Stimulated activated naive CD8-positive, alpha-beta T cell treated with anti-CD3 and anti-CD28 coated beads, Interleukin-15, Interleukin-2, amounts not matched to agents 100 ng/mL and 50 ng/mL, for 24 hours (primary cell): ENCODE data around the gene ID4.

ENCODE experiments used
- H3K27ac Mint-ChIP-seq: one replicate; pipeline ENCODE4 v1.8.0; 2021; ENCODE audit warnings: mild to moderate bottlenecking, mixed read lengths
- H3K27me3 Mint-ChIP-seq: one replicate; pipeline ENCODE4 v1.8.0; 2021; ENCODE audit warnings: mixed read lengths
- H3K36me3 Mint-ChIP-seq: one replicate; pipeline ENCODE4 v1.8.0; 2021; ENCODE audit warnings: low read depth, mixed read lengths
- H3K4me1 Mint-ChIP-seq: one replicate; pipeline ENCODE4 v1.8.0; 2021; ENCODE audit warnings: low read depth, mixed read lengths
- H3K4me3 Mint-ChIP-seq: one replicate; pipeline ENCODE4 v1.8.0; 2021; ENCODE audit warnings: mild to moderate bottlenecking, mixed read lengths
- H3K9me3 Mint-ChIP-seq: one replicate; pipeline ENCODE4 v1.8.0; 2021; ENCODE audit warnings: mixed read lengths

Gene ID4, protein sequence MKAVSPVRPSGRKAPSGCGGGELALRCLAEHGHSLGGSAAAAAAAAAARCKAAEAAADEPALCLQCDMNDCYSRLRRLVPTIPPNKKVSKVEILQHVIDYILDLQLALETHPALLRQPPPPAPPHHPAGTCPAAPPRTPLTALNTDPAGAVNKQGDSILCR

GRCh38 chr6:19836799-19837510 lies at the start of gene ID4:
ID4 (plus strand) TSS chr6:19837370; CDS start chr6:19837755, 385 bp downstream.
- Mint-ChIP-seq H3K36me3 (no peaks in the 10 kb centered on the region), H3K27me3 (peaks cover 51% of the 10 kb centered on the region), H3K27ac (no peak within 1 kb of the TSS), H3K9me3 (no peaks in the 10 kb centered on the region), H3K4me3 (peak within 1 kb of the TSS; percentile 26), H3K4me1 (no peaks in the 10 kb centered on the region)

DNA sequence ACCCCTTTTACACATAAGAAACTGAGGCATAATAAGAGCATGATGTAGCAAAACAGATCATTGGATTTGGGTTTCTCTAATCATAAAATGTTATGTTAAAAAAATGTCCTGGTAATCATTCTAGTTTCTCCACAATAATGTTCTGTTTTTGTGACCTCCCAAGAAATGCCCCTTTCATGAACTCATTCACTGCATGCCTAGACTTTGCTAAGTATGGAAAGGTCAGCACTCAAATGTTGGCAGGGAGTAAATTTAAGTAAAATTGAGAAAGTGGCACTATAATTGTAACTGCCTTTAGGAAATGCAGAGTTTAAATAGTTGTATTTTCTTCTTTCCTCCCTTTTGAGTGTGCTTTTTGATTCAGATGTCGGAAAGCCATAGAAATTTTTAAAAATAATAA lies 48.5 kb upstream of the ID4 start:
- H3K36me3 Mint-ChIP-seq, result no peaks in the 10 kb centered on the region
- no peaks in the 10 kb centered on the region for H3K9me3 Mint-ChIP-seq
- H3K4me1 Mint-ChIP-seq, result no peaks in the 10 kb centered on the region
- H3K27me3 Mint-ChIP-seq, result no peaks in the 10 kb centered on the region
- H3K27ac Mint-ChIP-seq, result no peak overlapping the region
- H3K4me3 Mint-ChIP-seq, result no peak overlapping the region

- no peaks in the 10 kb centered on the region for H3K4me1 Mint-ChIP-seq
- H3K4me3 Mint-ChIP-seq, result no peak overlapping the region
- H3K27me3 Mint-ChIP-seq, result no peaks in the 10 kb centered on the region
- no peaks in the 10 kb centered on the region for H3K36me3 Mint-ChIP-seq
- peaks cover 4% of the 10 kb centered on the region for H3K9me3 Mint-ChIP-seq
- no peak overlapping the region for H3K27ac Mint-ChIP-seq
These were observed 47.9 kb upstream of the ID4 start for GRCh38 chr6:19789100-19789803.

DNA sequence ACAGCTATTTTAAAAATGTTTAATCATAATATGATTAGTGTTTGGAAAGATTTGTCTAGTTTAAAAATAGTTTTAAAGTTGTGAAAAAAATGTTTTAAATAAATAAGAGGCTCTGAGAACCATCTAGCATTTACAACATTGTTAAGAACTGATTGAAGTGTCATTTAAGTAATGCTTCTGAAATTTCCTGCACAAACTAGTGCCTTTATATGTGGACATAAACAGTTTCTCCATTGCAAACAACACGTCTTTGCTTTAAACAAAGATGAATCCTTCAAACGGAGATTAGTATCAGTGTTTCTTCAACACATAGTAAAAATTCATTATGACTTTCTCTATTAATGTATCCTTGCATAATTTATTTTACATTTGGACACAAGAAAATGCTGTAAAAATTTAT lies 45.9 kb upstream of the ID4 start:
- H3K27me3 Mint-ChIP-seq, result no peaks in the 10 kb centered on the region
- no peaks in the 10 kb centered on the region for H3K36me3 Mint-ChIP-seq
- H3K4me3 Mint-ChIP-seq, result no peak overlapping the region
- no peaks in the 10 kb centered on the region for H3K4me1 Mint-ChIP-seq
- H3K27ac Mint-ChIP-seq, result no peak overlapping the region
- H3K9me3 Mint-ChIP-seq, result peaks cover 10% of the 10 kb centered on the region

GRCh38 chr6:19795211-19795610 lies 42.0 kb upstream of the ID4 start:
- Mint-ChIP-seq H3K4me3 (no peak overlapping the region), H3K27me3 (peaks cover 5% of the 10 kb centered on the region), H3K9me3 (peaks cover 20% of the 10 kb centered on the region), H3K4me1 (no peaks in the 10 kb centered on the region), H3K36me3 (no peaks in the 10 kb centered on the region), H3K27ac (no peak overlapping the region)

- Mint-ChIP-seq H3K4me3 (no peak overlapping the region), H3K9me3 (peaks cover 20% of the 10 kb centered on the region), H3K27me3 (peaks cover 6% of the 10 kb centered on the region), H3K4me1 (no peaks in the 10 kb centered on the region), H3K27ac (no peak overlapping the region), H3K36me3 (no peaks in the 10 kb centered on the region)
These were observed 40.7 kb upstream of the ID4 start for GRCh38 chr6:19796452-19796851.

- no peak overlapping the region for H3K4me3 Mint-ChIP-seq
- H3K4me1 Mint-ChIP-seq, result no peaks in the 10 kb centered on the region
- peaks cover 15% of the 10 kb centered on the region for H3K27me3 Mint-ChIP-seq
- peaks cover 20% of the 10 kb centered on the region for H3K9me3 Mint-ChIP-seq
- H3K36me3 Mint-ChIP-seq, result no peaks in the 10 kb centered on the region
- H3K27ac Mint-ChIP-seq, result no peak overlapping the region
These were observed 38.8 kb upstream of the ID4 start for GRCh38 chr6:19798362-19798761.

- H3K27me3 Mint-ChIP-seq, result peaks cover 37% of the 10 kb centered on the region
- no peaks in the 10 kb centered on the region for H3K36me3 Mint-ChIP-seq
- H3K4me1 Mint-ChIP-seq, result peaks cover 14% of the 10 kb centered on the region
These were observed 34.5 kb upstream of the ID4 start for GRCh38 chr6:19802656-19803055.

DNA sequence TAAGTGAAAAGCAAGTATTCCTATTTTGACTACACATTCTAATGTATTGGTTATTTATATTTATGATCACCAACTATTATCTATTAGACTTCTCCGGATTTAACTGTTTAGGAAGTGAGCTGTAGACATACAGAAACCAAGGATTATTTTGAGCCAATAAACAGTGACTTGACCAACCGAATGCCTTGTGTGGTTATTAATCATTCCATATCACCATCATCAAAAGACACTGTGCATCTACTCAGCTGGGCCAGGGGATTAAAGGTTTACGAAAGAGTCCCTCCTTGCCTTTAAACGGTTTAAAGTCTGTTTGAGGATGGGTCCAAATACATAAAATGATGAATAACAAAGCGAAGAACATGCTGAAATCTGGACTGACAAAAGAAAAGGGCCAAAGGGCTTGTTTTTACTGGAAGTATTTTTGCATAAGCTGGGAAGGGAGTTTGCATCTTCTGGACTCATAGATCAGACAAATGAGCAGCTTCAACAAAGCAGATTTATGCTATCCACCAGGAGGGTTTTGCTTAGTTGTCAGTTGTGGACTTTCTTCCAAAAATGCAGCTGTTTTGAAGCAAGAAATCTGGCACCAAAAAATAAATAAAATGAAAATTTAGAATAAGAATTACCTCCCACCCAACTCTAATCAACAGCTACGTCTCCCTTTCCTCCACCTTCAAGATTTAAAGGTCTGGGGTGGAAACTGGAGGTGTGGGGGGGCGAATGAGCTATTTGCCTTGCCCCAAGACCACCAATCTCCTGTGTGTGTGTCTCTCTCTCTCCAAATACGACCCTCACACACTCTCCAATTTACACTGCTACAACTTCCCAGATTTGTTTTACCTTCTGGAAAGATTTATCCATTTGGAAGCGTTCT lies 33.6 kb upstream of the ID4 start:
- H3K36me3 Mint-ChIP-seq, result no peaks in the 10 kb centered on the region
- H3K27ac Mint-ChIP-seq, result no peak overlapping the region
- peak overlapping the region; percentile 64 for H3K4me3 Mint-ChIP-seq
- H3K9me3 Mint-ChIP-seq, result no peaks in the 10 kb centered on the region
- H3K27me3 Mint-ChIP-seq, result peaks cover 35% of the 10 kb centered on the region
- H3K4me1 Mint-ChIP-seq, result peaks cover 14% of the 10 kb centered on the region

More at GRCh38 chr6:19802656-19803055, 34.5 kb upstream of the ID4 start:
- no peak overlapping the region for H3K27ac Mint-ChIP-seq
- no peaks in the 10 kb centered on the region for H3K9me3 Mint-ChIP-seq
- H3K4me3 Mint-ChIP-seq, result no peak overlapping the region

DNA sequence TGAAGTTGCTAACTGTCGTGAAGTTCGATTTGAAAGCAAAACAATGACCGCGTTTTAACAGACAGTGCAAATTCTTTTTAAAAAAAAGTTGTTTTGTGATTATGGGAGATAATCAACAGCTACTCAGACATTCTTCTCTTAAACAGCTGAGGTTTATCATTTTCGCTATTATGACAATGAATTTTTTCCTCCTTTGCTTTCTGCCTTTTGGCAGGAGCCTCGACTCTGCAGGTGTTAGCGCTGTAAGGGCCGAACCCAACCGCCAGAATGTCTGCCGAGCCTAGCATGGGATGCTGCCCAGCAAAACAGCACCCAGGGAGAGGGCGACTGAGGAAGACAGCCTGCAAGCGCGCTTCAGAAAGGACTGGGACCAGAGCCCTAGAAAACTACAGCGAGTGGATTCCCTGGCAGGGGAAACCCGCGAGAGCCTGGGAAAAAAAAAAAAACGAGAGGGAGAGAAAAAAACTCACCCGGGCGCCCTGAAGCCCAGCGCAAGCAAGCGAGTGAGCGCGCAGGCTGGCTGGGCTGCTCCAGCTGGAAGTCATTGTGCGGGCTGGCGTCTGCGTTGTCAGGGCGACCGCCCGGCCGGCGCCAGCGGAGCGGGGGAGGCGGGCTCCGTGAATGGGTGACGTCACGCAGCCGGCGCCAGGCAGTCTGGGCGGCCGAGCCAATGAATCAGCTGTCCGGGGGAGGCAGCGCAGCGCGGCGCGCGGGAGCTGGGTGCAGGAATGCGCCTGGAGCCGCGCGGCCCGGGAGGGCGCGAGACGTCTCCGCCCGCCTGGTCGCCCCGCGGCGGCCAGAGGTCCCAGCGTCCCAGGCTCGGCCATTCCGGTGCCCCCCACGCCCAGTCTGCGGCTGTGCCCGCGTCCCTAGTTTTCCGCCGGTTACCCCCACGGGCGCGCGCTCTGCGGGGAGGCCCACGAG lies 32.7 kb upstream of the ID4 start:
- Mint-ChIP-seq H3K4me3 (peak overlapping the region; percentile 64), H3K27me3 (peaks cover 32% of the 10 kb centered on the region), H3K9me3 (no peaks in the 10 kb centered on the region), H3K27ac (no peak overlapping the region), H3K4me1 (peaks cover 14% of the 10 kb centered on the region), H3K36me3 (no peaks in the 10 kb centered on the region)

GRCh38 chr6:19805129-19805481 lies 32.1 kb upstream of the ID4 start:
- Mint-ChIP-seq H3K4me3 (peak overlapping the region; percentile 55), H3K36me3 (no peaks in the 10 kb centered on the region), H3K4me1 (peaks cover 14% of the 10 kb centered on the region), H3K27ac (no peak overlapping the region), H3K27me3 (peaks cover 32% of the 10 kb centered on the region), H3K9me3 (no peaks in the 10 kb centered on the region)

DNA sequence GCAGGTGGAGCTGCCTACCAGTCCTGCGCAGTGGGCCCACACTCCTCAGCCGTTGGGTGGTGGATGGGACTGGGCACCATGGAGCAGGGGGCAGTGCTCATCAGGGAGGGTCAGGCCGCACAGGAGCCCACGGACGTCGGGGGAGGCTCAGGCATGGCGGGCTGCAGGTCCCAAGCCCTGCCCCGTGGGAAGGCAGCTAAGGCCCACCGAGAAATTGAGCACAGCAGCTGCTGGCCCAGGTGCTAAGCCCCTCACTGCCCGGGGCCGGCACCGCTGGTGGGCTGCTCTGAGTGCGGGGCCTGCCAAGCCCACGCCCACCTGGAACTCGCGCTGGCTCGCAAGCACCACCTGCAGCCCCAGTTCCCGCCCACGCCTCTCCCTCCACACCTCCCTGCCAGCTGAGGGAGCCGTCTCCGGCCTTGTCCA lies 30.2 kb upstream of the ID4 start:
- H3K27me3 Mint-ChIP-seq, result peaks cover 31% of the 10 kb centered on the region
- no peak overlapping the region for H3K4me3 Mint-ChIP-seq
- H3K9me3 Mint-ChIP-seq, result no peaks in the 10 kb centered on the region

DNA sequence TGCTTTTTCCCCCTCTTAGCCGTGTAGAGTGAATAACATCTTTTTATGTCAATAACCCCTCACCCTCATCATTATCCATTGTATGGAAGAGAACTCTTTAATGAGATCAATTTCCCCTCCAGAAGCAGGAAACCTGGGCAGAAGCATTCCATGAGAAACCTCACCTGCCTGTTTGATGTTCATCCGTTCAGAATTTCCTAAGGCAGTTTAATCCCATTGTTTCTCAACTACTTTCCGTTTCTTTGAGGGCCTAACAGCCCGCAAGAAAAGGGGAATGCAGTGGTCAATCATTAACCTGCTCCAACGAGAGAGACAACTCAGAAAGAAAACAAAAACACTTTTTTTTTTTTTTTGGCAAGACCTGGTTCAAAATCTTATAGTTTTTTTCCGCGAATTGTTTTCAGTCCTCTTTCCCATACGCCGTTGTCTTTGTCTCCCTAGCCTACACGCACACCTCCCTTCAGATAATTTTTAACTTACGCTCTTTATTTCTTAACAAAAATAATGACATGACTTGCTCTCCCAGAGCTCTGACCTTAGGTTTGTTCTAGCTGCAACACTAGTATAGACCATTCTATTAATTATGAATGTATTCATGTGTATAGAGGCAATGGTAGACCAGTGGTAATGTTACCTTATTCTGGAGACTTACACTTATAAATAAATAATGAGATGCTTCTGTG lies 25.6 kb upstream of the ID4 start:
- Mint-ChIP-seq H3K4me1 (no peaks in the 10 kb centered on the region), H3K27me3 (peaks cover 8% of the 10 kb centered on the region), H3K36me3 (no peaks in the 10 kb centered on the region), H3K27ac (no peak overlapping the region), H3K9me3 (no peaks in the 10 kb centered on the region), H3K4me3 (no peak overlapping the region)

More for the DNA sequence above, 30.2 kb upstream of the ID4 start:
- Mint-ChIP-seq H3K36me3 (no peaks in the 10 kb centered on the region), H3K27ac (no peak overlapping the region), H3K4me1 (peaks cover 14% of the 10 kb centered on the region)
